Vagina (tissue), 2 donors: ENCODE measurements around the gene USP14. TPM values are rescaled to one million over a fixed set of nuclear protein-coding genes. Genes with fewer than 3 reads are reported as not detected.

Experiments
- DNase-seq, 2 donors: peaks; one replicate each; pipeline ENCODE4 v3.0.0-alpha.2; 2017; ENCODE audit errors: extremely low spot score in 2 of 2
- H3K27ac ChIP-seq: fragments of 200-600 bp; sonication (generic); one replicate; pipeline ENCODE4 v1.5.1; 2019
- H3K27me3 ChIP-seq: fragments of 200-600 bp; sonication (generic); one replicate; pipeline ENCODE4 v1.5.1; 2019
- H3K36me3 ChIP-seq, 2 donors: fragments of 200-600 bp; sonication (generic); one replicate each; pipeline ENCODE4 v1.5.1; 2017 to 2019
- H3K4me1 ChIP-seq: fragments of 200-600 bp; sonication (generic); one replicate; pipeline ENCODE4 v1.5.1; 2019
- H3K4me3 ChIP-seq, 2 donors: fragments of 200-600 bp; sonication (generic); 1 replicate in 1 of 2; 2 replicates in 1 of 2; pipeline ENCODE4 v1.5.1; 2016 to 2019
- H3K9me3 ChIP-seq: fragments of 200-600 bp; sonication (generic); one replicate; pipeline ENCODE4 v1.5.1; 2019
- POLR2A ChIP-seq, 2 donors: fragments of 450-650 bp; IDR thresholded peaks; one replicate each; pipeline ENCODE4 v1.6.1; 2017; ENCODE audit warnings: antibody characterized with exemption in 2 of 2, mild to moderate bottlenecking in 2 of 2, moderate library complexity in 2 of 2
- POLR2AphosphoS5 ChIP-seq, 2 donors: sonication (generic); formaldehyde crosslinking; IDR thresholded peaks; one replicate each; pipeline ENCODE4 v1.9.0; 2017; ENCODE audit warnings: antibody characterized with exemption in 2 of 2, mild to moderate bottlenecking in 2 of 2, low read depth in 1 of 2; ENCODE audit not compliant: insufficient read depth in 1 of 2
- intact Hi-C: fragments of 100-400 bp; cut with DNase I; formaldehyde crosslinking; loops from one replicate; pipeline ENCODE4 v1.15.1; 2023
- total RNA-seq: library from RNA; depleted of rRNA; stranded (reverse); fragments of >200 nt; gene quantifications from one replicate; pipeline ENCODE4 v1.2.3, GENCODE V29; 2016
- TF ChIP-seq, protein P1 (sequence below), 3 experiments: fragments of 450-650 bp in 2 of 3; fragments of 200-600 bp in 1 of 3; sonication (generic) in 1 of 3; IDR thresholded peaks; one replicate each; pipeline ENCODE4 v1.5.1; 2017 to 2019; ENCODE audit warnings: antibody characterized with exemption in 3 of 3, mild to moderate bottlenecking in 2 of 3, moderate library complexity in 2 of 3

USP14 gene
- total RNA-seq, 1 donor from 2014 or later = 26.3 TPM

DNA sequence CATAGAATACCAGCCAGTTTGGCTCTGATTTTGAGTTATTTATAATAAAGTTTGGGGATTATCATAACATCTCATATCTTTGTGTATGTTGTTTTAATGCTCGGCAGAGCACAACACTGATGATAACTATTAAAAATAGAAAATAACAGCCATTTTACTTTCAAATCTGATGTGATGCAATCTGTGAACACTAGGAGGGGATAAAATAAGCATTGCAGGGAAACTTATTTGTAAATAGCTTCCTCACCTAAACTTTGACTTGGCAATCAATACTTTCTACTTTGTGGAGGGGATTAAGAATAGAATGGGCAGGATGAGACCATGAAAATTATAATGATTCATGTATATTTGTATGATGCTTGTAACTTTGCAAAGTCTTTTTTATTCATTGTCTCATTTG lies 54.4 kb downstream of the USP14 start:
- H3K4me1 ChIP-seq = no peaks in the 10 kb centered on the region
- H3K27me3 ChIP-seq = no peaks in the 10 kb centered on the region
- no peak for TF ChIP-seq POLR2A (IDR thresholded peaks at IDR 0.05)
- no peak for TF ChIP-seq POLR2AphosphoS5 (IDR thresholded peaks at IDR 0.05; ENCODE audit: insufficient read depth in 1 of 2, low read depth in 1 of 2)
- TF ChIP-seq, protein P1, sequence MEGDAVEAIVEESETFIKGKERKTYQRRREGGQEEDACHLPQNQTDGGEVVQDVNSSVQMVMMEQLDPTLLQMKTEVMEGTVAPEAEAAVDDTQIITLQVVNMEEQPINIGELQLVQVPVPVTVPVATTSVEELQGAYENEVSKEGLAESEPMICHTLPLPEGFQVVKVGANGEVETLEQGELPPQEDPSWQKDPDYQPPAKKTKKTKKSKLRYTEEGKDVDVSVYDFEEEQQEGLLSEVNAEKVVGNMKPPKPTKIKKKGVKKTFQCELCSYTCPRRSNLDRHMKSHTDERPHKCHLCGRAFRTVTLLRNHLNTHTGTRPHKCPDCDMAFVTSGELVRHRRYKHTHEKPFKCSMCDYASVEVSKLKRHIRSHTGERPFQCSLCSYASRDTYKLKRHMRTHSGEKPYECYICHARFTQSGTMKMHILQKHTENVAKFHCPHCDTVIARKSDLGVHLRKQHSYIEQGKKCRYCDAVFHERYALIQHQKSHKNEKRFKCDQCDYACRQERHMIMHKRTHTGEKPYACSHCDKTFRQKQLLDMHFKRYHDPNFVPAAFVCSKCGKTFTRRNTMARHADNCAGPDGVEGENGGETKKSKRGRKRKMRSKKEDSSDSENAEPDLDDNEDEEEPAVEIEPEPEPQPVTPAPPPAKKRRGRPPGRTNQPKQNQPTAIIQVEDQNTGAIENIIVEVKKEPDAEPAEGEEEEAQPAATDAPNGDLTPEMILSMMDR (IDR thresholded peaks at IDR 0.05) = no peak
- no peak overlapping the region for H3K27ac ChIP-seq
- H3K36me3 ChIP-seq = peaks cover 0 to 74% of the 10 kb centered on the region in 2 donors
- no peak for DNase-seq
- H3K4me3 ChIP-seq = no peak overlapping the region
- intact Hi-C loops = no loop called here
- no peaks in the 10 kb centered on the region for H3K9me3 ChIP-seq

DNA sequence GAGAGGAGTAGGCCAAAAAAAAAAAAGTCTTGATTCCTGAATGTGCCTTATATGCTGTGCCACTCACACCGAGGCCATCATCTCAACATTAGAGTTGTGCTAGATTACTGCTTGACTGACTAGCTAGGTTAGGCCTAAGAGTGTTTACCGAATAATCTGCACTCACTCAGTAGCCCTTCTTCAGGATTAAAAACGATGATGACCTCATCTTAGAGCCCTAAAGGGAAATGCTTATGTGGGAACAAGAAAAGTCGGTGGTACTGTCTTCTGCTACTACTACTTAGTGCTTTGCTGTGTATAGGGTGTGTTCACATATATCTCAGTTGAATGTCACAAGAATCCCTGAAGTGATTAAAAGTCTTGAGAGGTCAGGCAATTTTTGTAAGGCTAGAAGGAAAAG lies 55.1 kb downstream of the USP14 start:
- H3K27me3 ChIP-seq = no peaks in the 10 kb centered on the region
- TF ChIP-seq POLR2AphosphoS5 (IDR thresholded peaks at IDR 0.05; ENCODE audit: insufficient read depth in 1 of 2, low read depth in 1 of 2) = no peak
- TF ChIP-seq, protein P1 (IDR thresholded peaks at IDR 0.05) = no peak
- TF ChIP-seq POLR2A (IDR thresholded peaks at IDR 0.05) = no peak
- H3K36me3 ChIP-seq = peaks cover 0 to 81% of the 10 kb centered on the region in 2 donors
- H3K27ac ChIP-seq = no peak overlapping the region
- DNase-seq = no peak
- no peaks in the 10 kb centered on the region for H3K9me3 ChIP-seq
- no peaks in the 10 kb centered on the region for H3K4me1 ChIP-seq
- no peak overlapping the region for H3K4me3 ChIP-seq
- intact Hi-C loops = no loop called here

DNA sequence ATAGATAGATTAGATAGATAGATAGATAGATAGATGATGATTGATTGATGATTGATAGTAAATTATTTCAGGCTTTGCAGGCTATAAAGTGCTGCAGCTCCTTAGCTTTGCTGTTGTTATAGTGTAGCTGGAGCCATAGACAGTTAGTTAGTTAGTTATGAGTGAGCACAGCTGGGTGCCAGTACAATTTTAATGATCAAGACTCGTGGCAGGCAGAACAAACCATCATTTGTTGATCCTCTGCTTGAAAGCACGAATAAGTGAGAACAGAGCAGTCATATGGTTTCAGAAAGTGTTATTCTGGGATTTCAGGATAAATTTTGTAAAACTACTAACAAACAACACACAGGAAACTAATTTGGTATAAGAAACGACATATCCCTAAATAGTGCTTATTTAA lies 55.6 kb downstream of the USP14 start:
- H3K27me3 ChIP-seq = no peaks in the 10 kb centered on the region
- TF ChIP-seq, protein P1 (IDR thresholded peaks at IDR 0.05) = no peak
- no peak for TF ChIP-seq POLR2A (IDR thresholded peaks at IDR 0.05)
- no peak for TF ChIP-seq POLR2AphosphoS5 (IDR thresholded peaks at IDR 0.05; ENCODE audit: insufficient read depth in 1 of 2, low read depth in 1 of 2)
- intact Hi-C loops = no loop called here
- no peaks in the 10 kb centered on the region for H3K4me1 ChIP-seq
- no peak overlapping the region for H3K4me3 ChIP-seq
- DNase-seq = no peak
- H3K9me3 ChIP-seq = no peaks in the 10 kb centered on the region
- peaks cover 0 to 81% of the 10 kb centered on the region in 2 donors for H3K36me3 ChIP-seq
- no peak overlapping the region for H3K27ac ChIP-seq

DNA sequence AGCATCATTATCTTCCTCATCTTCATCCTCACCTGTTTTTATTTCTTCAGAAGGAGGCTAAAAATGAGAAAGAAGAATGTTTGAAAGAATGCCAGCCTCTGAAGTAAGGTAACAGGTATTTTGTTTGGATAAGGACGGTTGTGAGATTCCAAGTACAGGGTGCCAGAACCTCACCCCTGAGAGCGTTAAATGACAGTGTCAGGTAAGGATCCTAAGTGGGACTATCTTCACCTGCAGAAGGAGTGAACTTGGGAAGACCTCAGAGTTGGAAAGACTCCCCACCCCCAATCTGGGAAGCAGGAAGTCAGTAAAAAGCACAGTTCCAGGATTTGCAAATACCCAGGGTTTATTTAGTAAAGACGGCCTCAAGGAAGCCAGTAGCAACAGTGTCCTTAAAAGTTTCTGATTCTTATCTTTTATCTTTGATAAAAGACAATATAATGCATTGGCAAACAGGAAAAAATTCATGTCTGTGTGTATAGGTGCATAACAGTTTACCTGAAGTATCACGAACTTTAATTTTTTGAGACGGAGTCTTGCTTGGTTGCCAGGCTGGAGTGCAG lies 57.2 kb downstream of the USP14 start:
- TF ChIP-seq POLR2AphosphoS5 (IDR thresholded peaks at IDR 0.05; ENCODE audit: insufficient read depth in 1 of 2, low read depth in 1 of 2) = no peak
- TF ChIP-seq, protein P1 (IDR thresholded peaks at IDR 0.05) = no peak
- TF ChIP-seq POLR2A (IDR thresholded peaks at IDR 0.05) = no peak
- DNase-seq = no peak
- Histone ChIP-seq H3K27me3 (no peaks in the 10 kb centered on the region), H3K4me3 (no peak overlapping the region), H3K36me3 (peaks cover 0 to 73% of the 10 kb centered on the region in 2 donors), H3K27ac (no peak overlapping the region), H3K4me1 (no peaks in the 10 kb centered on the region), H3K9me3 (no peaks in the 10 kb centered on the region)
- intact Hi-C loops = no loop called here

- H3K36me3 ChIP-seq = peaks cover 0 to 54% of the 10 kb centered on the region in 2 donors
- DNase-seq = no peak
Observed at GRCh38 chr18:217532-218336, 59.4 kb downstream of the USP14 start.

More at GRCh38 chr18:217532-218336, 59.4 kb downstream of the USP14 start:
- TF ChIP-seq, protein P1 (IDR thresholded peaks at IDR 0.05) = no peak
- TF ChIP-seq POLR2AphosphoS5 (IDR thresholded peaks at IDR 0.05; ENCODE audit: insufficient read depth in 1 of 2, low read depth in 1 of 2) (no peak), POLR2A (IDR thresholded peaks at IDR 0.05) (no peak)
- Histone ChIP-seq H3K9me3 (no peaks in the 10 kb centered on the region), H3K4me3 (no peak overlapping the region), H3K27me3 (no peaks in the 10 kb centered on the region), H3K4me1 (no peaks in the 10 kb centered on the region), H3K27ac (no peak overlapping the region)
- intact Hi-C loops = no loop called here
